GM21786 (cell line): ENCODE data around the gene PRKCA.
"Not testable (repeated sequence)": the region's sequence is repeated elsewhere in the genome, so short reads cannot be mapped to it uniquely, and the experiment has no call there.

Experiments used
- ATAC-seq: cut with Tn5 transposase; IDR thresholded peaks from one replicate; pipeline ENCODE4 v1.9.1; 2021; ENCODE audit not compliant: unreplicated experiment

Gene PRKCA

DNA sequence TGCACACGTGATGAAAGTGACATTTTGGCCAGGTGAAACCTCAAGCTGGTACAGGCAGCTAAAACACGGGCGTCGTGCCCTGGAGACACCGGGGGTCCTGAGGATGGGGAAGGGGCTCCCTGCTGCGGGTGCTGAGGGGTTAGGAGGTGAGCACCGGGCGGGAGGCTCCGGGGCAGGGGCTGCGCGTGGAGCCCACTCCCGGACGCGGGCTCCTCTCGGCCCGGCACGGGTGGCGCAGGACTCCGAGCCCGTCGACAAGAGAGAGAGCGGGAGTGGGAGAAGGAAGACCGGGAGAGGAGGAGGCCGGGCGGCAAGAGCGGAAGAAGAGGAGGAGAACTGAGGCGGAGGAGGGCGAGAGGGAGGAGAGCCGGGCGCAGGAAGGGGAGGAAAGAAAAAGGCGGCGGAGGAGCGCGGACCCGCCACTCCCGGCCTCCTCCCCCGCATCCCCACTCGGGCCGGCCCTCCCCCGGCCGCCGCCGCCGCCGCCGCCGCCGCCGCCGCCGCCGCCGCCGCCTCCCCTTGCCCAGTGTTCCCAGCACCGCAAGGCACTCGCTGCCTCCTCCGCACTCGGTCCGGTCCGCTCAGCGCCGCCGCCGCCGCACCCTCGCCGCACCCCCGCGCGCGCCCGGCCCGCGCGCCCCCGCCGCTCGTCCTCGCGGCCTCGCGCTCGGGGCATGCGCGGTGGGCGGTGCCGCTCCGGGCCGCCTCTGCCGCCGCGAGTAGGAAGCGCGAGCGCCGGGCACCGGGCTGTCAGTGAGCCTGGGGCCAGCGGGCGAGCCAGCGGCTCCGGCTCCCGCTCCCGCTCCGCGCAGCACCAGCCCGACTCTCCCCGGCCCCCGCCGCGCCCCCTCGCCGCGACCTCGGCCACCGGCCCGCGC, at the start of gene PRKCA:
Gene PRKCA (plus strand): TSS at position 750 of the 878 bp plus-strand sequence.
- peak; percentile 73 for ATAC-seq

DNA sequence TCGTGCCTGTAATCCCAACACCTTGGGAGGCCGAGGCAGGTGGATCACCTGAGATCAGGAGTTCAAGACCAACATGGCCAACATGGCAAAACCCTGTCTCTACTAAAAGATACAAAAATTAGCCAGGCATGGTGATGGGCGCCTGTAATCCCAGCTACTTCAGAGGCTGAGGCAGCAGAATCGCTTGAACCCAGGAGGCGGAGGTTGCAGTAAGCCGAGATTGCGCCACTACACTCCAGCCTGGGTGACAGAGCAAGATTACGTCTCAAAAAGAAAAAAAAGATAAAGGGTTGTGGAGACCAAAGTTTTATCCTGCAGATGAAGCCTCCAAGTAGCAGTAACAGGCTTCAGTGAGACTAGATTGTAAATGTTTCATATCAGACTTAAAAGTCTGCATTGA, 49.0 kb upstream of the PRKCA start:
- ATAC-seq = not testable (repeated sequence)

DNA sequence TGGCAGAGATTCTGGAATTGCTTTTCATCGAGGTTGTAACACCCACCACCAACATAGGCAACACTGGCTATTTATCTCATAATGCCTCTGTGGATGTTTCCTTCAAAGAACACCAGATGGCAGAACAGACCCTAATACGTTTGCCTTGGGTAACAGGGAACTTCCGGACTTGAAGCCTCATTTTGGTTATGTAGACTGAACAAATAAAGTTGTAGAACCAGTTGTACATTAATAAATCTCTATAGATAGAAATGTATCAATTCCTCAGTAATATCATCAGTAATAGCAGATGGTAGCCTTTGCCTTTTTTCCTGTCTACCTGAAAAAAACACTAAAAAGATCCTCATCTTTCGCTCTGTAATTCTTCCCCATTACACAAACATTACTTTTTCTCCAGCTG, 47.3 kb upstream of the PRKCA start:
- no peak for ATAC-seq

DNA sequence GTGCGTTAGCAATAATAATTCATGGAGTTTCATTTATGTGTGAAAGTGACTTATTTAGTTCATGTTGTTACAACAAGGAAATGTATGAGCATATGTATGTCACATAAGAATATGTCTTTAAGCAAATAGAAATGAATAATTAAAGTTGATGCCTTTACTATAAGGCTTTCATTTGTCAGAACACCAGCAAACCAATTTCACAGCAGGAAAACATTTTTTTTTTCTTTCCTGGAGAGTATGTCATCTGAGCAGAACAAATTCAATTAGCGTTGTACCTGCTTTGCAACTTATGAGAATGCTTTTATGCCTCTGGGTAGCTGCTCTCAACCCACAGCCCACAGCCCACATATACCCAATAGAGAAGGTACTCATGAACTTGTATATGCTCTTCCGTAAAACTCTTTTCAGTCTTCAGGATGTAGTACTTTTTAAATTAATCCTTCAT, 46.9 kb upstream of the PRKCA start:
- ATAC-seq = no peak

DNA sequence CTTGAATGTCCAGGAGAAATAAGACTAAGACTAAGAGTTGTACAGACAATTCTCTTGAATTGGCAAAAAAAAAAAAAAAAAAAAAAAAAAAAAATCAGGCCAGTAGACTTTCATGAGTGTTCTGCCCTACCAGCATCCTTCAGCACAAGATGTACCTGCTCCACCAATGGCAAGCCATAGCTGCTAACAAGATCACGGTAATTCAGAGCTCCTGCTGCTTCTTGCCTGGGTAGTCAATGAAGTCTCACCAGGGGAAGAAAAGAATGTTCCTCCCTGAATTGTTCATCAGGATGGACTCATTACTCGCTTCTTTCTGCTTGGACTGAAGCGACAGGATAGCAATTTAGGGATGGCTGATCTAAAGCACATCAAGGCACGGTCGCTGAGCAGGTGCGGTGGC, 42.1 kb upstream of the PRKCA start:
- ATAC-seq = no peak

DNA sequence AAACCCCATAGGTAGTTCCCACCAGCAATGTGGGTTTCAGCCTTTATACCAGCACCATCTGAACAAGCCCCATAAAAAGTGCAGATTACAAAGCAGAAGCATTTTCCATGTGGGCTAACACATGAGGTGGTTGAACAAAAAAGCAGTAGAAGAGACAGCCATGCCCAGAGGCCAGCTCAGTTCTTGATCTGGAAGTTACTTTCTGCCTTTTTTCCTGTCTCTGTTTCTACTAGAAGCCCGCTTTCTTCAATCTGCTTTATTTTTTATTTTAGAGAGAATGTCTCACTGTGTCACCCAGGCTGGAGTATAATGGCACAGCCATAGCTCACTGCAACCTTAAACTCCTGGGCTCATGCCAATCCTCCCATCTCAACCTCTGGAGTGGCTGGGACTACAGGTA, 41.7 kb upstream of the PRKCA start:
- no peak for ATAC-seq

DNA sequence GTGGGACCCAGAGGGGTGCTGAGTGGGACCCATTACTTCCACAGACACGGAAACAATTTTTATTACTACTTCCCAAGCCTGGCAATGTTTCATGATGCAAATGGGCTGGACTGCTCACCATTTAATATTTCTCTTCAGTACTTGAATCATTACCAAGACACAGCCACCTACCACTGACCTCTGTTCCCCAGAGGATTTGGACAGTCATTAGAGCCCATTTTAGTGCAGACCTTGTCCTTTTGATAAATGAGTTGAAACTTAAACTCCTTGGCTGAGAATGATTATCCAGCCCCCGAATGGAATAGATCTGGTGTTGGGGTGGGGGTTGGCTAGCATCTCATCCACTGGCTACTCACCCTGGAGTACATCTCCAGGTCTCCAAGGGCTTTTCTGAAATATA, 39.6 kb upstream of the PRKCA start:
- no peak for ATAC-seq

DNA sequence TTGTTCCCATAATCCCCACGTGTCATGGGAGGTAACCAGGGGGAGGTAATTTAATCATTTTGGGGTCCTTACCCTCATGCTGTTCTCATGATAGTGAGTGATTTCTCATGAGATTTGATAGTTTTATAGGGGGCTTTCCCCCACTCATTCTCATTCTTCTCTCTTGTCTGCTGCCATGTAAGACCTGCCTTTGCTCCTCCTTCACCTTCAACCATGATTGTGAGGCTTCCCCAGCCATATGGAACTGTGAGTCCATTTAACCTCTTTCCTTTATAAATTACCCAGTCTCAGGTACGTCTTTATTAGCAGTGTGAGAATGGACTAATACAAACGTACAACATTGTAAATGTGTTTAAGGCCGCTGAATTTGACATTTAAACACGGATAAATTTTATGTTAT, 37.7 kb upstream of the PRKCA start:
- ATAC-seq = no peak

DNA sequence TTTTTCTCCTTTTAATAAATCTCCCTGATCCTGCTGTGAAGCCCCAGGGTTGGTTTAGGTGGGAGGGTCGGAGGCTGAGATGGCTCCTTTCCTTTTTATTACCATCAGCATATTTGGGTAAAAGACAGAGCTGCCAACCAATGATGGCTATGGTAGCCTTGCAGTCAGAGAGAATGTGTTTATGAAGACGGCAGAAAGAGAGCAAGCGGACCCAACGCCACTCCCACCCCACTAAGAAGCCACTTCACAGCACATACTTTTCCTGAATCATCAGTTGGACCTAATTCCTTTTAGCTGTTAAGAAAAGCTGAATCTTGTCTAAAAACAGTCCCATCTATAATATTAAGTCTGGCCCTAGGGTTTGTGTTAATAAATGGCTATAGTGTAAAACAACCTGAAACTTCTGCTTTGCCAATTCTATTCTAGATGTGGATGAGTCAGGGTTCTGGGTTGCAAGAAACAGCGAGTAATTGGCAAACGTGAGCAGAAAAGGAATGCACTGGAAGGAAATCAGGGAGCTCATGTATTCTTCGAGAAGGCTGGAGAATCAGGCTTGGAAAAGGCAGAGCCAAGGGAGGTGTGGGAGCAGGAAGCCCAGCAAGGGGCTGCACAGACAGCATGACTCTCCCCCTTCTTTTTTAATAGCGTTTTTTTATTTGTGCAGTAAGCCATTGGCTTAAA, 34.0 kb upstream of the PRKCA start:
- ATAC-seq = no peak

DNA sequence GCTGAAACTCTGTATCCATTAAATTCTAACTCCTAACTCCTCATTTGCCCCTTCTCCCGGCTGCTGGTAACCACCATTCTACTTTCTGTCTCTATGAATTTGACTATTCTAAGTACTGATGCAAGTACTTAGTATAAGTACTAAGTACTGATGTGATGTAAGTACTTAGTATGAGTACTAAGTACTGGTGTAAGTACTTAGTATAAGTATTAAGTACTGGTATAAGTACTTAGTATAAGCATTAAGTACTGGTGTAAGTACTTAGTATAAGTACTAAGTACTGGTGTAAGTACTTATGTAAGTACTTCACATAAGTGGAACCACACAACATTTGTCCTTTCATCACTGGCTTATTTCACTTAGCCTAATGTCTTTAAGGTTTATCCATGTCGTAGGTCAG, 32.3 kb upstream of the PRKCA start:
- no peak for ATAC-seq

DNA sequence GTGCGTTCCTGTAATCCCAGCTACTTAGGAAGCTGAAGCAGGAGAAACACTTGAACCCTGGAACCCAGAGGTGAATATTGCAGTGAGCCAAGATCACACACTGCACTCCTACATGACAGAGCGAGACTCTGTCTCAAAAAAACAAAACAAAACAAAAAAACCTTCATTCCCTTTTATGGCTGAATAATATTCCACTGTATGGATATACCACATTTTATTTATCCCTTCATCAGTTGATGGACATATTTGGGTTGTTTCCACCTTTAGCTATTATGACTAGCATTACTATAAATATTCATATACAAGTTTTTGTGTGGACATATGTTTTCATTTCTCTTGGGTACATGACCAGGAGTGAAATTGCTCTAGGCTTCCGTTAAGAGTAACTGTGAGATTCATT, 30.9 kb upstream of the PRKCA start:
- ATAC-seq = no peak

DNA sequence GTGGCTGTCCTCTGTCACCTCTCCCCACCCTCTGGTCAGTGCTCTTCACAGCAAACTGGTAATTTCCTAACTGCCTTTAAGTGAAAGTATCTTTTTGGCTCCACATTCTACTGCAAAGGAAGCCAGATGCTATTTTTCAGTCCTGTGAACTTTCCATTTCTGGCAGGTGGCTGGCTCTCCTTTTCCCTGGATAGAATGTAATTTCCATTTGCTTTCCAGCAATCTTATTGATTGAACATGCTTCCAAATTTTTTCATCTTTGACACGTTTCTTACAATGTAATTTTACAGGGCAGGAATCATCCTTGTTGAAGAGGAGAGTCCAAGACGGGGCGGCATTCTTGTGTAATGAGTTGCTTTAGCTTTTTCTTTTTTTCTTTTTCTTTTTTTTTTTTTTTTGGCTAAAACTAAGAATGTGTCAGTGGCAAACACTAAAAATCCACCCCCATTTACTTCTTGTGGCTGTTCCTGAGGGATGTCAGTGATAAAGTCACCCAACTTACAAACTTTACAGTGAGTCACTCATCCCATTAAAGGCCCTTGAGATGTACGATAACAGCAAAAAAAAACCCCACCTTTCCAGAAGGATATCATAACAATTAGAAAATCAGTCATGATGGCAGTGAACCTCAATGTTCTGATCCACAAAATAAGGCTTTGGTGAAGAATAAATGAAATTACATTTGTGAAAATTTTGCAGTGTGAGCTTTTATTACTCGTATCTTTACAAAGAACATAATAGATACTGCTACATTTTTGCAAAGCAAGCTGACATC, 29.4 kb upstream of the PRKCA start:
- no peak for ATAC-seq

DNA sequence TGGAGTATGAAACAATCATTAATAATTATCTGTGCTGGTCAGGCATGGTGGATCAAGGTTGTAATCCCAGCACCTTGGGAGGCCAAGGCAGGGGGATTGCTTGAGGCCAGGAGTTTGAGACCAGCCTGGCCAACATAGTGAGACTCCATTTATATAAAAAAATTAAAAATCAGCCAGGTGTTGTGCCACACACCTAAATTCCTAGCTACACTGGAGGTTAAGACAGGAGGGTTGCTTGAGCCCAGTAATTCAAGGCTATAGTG, 28.9 kb upstream of the PRKCA start:
- no peak for ATAC-seq

DNA sequence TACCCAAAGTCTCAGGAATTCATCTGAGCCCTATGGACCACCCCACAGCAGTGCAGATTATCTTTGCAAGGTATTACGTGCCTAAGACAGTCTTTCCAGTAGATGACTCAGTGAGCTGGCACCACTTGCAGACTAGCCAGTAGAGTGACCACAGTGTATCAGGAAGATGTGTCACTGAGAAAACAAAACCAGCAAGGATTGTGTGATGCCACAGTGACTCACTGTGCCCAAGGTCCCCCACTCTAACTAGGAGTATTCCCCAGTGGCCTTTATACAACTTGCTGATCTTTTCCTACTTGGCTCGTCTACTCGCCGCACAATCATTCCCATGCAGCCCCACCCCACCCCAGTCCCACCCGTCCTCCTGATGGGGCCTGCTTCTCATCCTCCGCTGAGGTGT, 26.8 kb upstream of the PRKCA start:
- ATAC-seq = no peak

DNA sequence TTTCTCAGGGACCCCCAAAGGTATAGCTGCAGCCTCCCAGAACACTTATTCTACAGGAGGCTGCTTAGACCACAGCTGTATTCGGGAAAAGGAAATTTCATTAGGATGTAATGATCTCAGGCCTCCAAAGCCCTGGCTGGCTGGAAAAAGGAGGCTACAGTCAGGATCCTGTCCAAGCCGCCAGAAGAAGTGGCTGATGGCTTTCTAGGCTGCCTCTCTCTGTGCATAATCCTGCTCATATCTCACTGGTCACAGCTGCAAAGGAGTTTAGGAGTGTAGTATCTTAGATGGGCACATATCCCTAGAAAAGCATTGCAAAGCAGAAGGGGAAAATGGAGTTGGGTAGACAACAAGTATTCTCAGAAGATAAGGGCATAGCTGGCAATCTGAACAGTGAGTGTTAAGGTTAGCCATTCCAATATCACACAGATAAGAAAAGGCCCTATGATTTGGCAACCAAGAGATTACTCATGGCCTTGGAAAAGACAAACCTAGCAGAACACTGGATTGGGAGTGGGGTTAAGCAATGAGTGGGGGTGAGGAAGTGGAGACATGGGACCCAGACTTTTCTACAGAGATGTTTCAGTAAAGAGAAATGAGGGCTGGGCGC, 26.0 kb upstream of the PRKCA start:
- ATAC-seq = no peak

DNA sequence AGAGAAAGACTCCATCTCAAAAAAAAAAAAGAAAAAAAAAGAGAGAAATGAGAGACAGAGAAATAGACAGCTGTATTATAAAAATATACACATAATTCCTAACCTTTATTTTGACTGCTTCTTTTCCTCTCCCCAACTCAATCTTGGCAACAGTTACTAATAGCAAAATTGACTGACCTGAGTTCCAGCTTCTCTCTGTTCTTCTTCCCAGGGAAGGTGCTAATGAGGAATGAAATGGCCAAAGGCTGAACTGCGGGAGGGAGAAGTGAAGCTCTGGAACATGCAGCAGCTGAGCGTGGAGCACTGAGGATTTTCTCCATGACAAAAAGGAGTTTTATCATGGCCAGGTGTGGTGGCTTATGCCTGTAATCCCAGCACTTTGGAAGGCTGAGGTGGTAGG, 25.2 kb upstream of the PRKCA start:
- ATAC-seq = no peak

DNA sequence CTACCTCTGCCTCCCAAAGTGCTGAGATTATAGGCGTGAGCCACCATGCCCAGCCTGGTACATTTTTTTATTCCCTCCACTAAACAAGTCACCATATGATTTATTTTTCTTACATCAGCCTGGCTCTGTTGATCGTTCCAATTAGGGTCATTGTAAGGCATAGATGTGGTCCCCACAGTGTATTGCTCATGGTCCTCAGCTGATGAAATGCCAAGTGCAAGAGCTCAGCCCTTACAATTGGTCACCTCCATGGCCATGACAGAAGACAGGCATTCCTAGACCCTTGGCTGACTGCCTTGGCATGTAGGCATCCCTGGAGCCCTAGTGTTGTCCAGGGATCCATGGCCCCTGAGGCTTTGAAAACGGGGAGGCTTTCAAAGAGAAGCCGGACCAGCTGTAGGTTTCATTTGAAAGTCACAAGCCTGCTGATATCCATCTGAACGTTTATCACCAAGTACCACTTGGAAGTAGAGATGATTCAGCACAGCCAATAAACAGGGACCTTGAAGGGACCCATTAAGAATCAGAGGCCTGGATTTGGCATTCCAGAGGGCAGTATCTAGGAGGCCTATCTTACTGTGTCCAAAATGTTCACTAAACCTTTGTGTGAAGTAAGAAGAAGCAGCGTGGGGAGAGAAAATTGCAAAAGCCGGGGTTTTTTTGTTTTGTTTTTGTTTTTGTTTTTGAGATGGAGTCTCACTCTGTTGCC, 20.6 kb upstream of the PRKCA start:
- no peak for ATAC-seq

DNA sequence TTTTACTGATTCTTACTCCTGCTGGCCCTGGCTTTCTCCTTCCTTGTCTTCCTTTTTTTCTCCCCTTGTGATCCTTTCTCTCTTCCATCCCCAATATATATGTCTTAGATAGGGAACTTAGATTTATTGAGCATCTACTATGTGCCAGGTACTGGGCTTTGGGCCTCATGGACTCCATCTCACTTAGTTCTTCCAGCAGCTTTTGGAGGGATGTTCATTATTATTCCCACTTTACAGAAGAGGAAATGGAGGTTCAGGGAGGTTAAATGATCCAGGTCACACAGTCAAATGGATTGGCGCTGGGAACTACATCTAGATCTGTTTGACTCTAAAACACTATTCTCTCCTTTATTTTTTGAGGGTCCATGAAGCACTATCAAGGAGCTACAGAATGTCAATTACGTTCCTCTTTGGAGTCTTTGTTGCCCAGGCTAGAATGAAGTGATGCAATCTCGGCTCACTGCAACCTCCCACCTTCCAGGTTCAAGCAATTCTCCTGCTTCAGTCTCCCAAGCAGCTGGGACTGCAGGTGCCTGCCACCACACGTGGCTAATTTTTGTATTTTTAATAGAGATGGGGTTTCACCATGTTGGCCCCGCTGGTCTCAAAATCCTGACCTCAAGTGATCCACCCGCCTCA, 19.0 kb upstream of the PRKCA start:
- ATAC-seq = no peak

DNA sequence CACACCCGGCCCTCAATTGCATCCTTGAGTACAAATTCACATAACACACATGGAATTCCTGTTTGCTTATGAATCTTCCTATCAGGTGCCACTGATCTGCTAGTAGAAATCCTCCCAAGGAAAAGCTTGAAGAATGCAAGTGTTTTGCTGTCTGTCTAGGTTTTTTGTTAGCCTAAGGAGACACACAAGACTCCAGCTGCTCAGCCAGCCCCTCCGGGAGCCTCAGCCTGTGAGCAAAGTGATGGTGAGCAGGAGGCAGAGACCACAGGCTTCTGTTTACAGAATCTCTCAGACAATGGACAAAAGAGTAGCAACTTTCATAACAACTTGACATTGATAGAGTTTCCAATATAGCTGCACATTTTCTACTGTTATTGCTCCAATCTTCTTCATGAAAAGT, 18.4 kb upstream of the PRKCA start:
- ATAC-seq = no peak

DNA sequence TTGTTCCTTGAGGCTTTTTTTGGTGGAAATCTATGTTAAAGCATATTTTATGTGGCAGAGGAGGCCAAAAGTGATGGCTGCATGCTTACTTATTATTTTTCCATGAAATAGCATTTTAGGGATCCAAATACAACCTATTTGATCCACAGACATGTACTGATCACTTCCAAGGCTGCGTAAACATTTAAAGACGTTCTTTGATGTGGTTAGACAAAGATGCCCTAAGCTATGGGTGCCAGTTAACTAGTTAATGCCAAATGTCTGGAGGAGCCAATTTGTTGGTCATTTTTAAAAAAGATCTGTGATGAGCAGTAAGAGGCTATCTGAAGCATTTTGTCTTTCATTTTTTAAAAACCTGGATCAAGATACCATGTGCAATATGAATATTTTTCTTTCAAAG, 17.3 kb upstream of the PRKCA start:
- ATAC-seq = no peak
